Large intestine (tissue), 12 donors: ENCODE measurements around the gene SUGP1. TPM values are rescaled to one million over a fixed set of nuclear protein-coding genes. Genes with fewer than 3 reads are reported as not detected.

Source experiments
- DNase-seq, 2 donors: peaks; one replicate each; pipeline versions ENCODE4 v3.0.0 to v3.0.0-alpha.2; 2013
- H3K27ac ChIP-seq: one replicate; pipeline ENCODE4 v1.5.1; 2013; ENCODE audit warnings: low read length
- H3K27me3 ChIP-seq: 2 replicates; pipeline ENCODE4 v1.6.1; 2013; ENCODE audit warnings: low read length; ENCODE audit not compliant: control insufficient read depth, insufficient read depth
- H3K36me3 ChIP-seq: 2 replicates; pipeline ENCODE4 v1.6.1; 2013; ENCODE audit warnings: low read length; ENCODE audit not compliant: control insufficient read depth, insufficient read depth
- H3K4me1 ChIP-seq: one replicate; pipeline ENCODE4 v1.6.1; 2013; ENCODE audit warnings: low read length; ENCODE audit not compliant: control insufficient read depth, insufficient read depth
- H3K4me3 ChIP-seq: one replicate; pipeline ENCODE4 v1.5.1; 2013; ENCODE audit warnings: low read length
- H3K9me3 ChIP-seq: one replicate; pipeline ENCODE4 v1.6.1; 2013; ENCODE audit warnings: mild to moderate bottlenecking, low read depth, low read length, moderate library complexity; ENCODE audit not compliant: control insufficient read depth
- WGBS: methylation state at CpG from one replicate; pipeline ENCODE4 v1.1.5; 2013; ENCODE audit warnings: low lambda C conversion rate; ENCODE audit not compliant: insufficient coverage; 5-methylcytosine and 5-hydroxymethylcytosine counted together
- long read RNA-seq, 11 donors: transcript quantifications; one replicate each; lab custom pipeline, GENCODE V29; 2026
- polyA plus RNA-seq: library from polyadenylated mRNA; unstranded; fragments of 120-200 nt; gene quantifications from one replicate; pipeline ENCODE4 v1.2.1, GENCODE V29; 2013

SUGP1 gene, protein sequence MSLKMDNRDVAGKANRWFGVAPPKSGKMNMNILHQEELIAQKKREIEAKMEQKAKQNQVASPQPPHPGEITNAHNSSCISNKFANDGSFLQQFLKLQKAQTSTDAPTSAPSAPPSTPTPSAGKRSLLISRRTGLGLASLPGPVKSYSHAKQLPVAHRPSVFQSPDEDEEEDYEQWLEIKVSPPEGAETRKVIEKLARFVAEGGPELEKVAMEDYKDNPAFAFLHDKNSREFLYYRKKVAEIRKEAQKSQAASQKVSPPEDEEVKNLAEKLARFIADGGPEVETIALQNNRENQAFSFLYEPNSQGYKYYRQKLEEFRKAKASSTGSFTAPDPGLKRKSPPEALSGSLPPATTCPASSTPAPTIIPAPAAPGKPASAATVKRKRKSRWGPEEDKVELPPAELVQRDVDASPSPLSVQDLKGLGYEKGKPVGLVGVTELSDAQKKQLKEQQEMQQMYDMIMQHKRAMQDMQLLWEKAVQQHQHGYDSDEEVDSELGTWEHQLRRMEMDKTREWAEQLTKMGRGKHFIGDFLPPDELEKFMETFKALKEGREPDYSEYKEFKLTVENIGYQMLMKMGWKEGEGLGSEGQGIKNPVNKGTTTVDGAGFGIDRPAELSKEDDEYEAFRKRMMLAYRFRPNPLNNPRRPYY
- 38.3 TPM for polyA plus RNA-seq
- long read RNA-seq, donor 1, partial matches to known transcripts: 0 of 2 reads
- long read RNA-seq, donor 1, other reads (novel, unspliced or antisense): 0 of 2 reads
- long read RNA-seq, donor 2, transcript SUGP1-201 (14 exons, 2,423 nt): major isoform, 5 of 10 reads
- long read RNA-seq, donor 2, partial matches to known transcripts: 0 of 10 reads
- long read RNA-seq, donor 2, other reads (novel, unspliced or antisense): 0 of 10 reads
- long read RNA-seq, donor 3: 0 reads
- long read RNA-seq, donor 4, partial matches to known transcripts: 0 of 2 reads
- long read RNA-seq, donor 4, other reads (novel, unspliced or antisense): 0 of 2 reads
- long read RNA-seq, donor 5, partial matches to known transcripts: 0 of 2 reads
- long read RNA-seq, donor 5, other reads (novel, unspliced or antisense): 0 of 2 reads
- long read RNA-seq, donor 6, transcript SUGP1-208 (4 exons, 715 nt): major isoform, 8 of 94 reads
- long read RNA-seq, donor 6, partial matches to known transcripts: 77 of 94 reads
- long read RNA-seq, donor 6, other reads (novel, unspliced or antisense): 6 of 94 reads
- long read RNA-seq, donor 7, partial matches to known transcripts: 5 of 11 reads
- long read RNA-seq, donor 7, other reads (novel, unspliced or antisense): 0 of 11 reads
- long read RNA-seq, donor 8, partial matches to known transcripts: 7 of 13 reads
- long read RNA-seq, donor 8, other reads (novel, unspliced or antisense): 0 of 13 reads
- long read RNA-seq, donor 9, partial matches to known transcripts: 11 of 17 reads
- long read RNA-seq, donor 9, other reads (novel, unspliced or antisense): 0 of 17 reads
- long read RNA-seq, donor 10, transcript SUGP1-201 (14 exons, 2,423 nt): major isoform, 5 of 15 reads
- long read RNA-seq, donor 10, partial matches to known transcripts: 7 of 15 reads
- long read RNA-seq, donor 10, other reads (novel, unspliced or antisense): 0 of 15 reads
- long read RNA-seq, donor 11, partial matches to known transcripts: 0 of 5 reads
- long read RNA-seq, donor 11, other reads (novel, unspliced or antisense): 0 of 5 reads

DNA sequence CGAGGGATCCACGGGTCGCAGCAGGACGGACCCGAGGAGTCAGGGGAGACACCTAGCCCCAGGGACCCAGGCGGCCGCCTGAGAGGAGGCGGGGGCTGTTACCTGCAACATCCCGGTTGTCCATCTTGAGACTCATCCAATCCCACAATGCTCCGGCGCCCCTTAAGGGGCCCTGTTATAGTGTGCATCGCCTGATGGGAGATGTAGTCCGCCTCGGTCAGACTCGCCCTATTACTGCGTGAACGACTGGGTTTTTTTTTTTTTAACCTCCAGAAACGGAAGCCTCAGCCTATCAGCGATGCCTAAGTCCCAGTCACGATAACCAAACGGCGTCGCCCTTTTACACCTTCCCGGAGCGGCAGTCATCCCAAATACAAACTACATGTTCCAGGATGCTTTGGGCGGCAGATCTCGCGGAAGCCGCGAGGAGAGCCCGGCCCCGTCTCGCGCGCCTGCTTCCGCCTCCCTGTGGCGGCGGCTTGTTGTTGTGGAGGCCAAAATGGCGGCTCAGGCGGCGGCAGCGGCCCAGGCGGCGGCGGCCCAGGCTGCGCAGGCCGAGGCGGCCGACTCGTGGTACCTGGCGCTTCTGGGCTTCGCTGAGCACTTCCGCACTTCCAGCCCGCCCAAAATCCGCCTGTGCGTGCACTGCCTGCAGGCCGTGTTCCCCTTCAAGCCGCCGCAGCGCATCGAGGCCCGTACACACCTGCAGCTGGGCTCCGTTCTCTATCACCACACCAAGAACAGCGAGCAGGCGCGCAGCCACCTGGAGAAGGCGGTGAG, at the start of gene SUGP1, which contains the start of gene MAU2:
Gene SUGP1, minus strand, starts transcription at position 149 of the 780 bp plus-strand sequence. Its CDS starts 13 bp downstream, at position 136.
Gene MAU2, plus strand, starts transcription at position 469 of the 780 bp plus-strand sequence. Its CDS starts 31 bp downstream, at position 500.
- WGBS: no CpG with 5 or more reads among the region's 67 CpGs
- no peaks in the 10 kb centered on the region for H3K9me3 ChIP-seq
- peak; percentile 90 to 95 for DNase-seq
- peaks cover 20% of the 10 kb centered on the region for H3K36me3 ChIP-seq
- peak within 1 kb of the TSS; percentile 79 for H3K27ac ChIP-seq
- peak within 1 kb of the TSS; percentile 94 for H3K4me3 ChIP-seq
- no peaks in the 10 kb centered on the region for H3K27me3 ChIP-seq
- peaks cover 7% of the 10 kb centered on the region for H3K4me1 ChIP-seq

DNA sequence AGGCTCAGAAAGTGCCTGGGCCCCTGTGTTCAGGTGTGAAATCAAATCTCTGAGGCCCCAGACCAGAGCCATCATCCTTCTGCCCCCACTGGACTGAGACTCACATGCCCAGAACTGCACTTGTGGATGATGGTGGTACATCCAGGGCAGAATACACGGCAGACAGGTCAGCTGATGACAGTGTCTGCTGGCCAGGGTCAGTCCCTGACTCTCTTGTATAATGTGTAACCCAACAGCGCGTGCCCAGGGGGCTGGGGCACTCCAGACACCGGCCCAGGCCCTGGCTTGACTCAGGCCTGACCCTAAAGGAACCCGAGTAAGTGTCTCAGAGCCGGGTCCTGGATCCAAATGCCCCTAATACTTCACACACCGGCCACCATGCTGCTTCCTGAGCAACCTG, 47.8 kb upstream of the SUGP1 start:
- Histone ChIP-seq H3K27me3 (no peaks in the 10 kb centered on the region), H3K4me3 (no peak overlapping the region), H3K9me3 (no peaks in the 10 kb centered on the region), H3K36me3 (no peaks in the 10 kb centered on the region), H3K27ac (no peak overlapping the region), H3K4me1 (peaks cover 5% of the 10 kb centered on the region)
- no peak for DNase-seq
- WGBS: no CpG with 5 or more reads among the region's 7 CpGs

DNA sequence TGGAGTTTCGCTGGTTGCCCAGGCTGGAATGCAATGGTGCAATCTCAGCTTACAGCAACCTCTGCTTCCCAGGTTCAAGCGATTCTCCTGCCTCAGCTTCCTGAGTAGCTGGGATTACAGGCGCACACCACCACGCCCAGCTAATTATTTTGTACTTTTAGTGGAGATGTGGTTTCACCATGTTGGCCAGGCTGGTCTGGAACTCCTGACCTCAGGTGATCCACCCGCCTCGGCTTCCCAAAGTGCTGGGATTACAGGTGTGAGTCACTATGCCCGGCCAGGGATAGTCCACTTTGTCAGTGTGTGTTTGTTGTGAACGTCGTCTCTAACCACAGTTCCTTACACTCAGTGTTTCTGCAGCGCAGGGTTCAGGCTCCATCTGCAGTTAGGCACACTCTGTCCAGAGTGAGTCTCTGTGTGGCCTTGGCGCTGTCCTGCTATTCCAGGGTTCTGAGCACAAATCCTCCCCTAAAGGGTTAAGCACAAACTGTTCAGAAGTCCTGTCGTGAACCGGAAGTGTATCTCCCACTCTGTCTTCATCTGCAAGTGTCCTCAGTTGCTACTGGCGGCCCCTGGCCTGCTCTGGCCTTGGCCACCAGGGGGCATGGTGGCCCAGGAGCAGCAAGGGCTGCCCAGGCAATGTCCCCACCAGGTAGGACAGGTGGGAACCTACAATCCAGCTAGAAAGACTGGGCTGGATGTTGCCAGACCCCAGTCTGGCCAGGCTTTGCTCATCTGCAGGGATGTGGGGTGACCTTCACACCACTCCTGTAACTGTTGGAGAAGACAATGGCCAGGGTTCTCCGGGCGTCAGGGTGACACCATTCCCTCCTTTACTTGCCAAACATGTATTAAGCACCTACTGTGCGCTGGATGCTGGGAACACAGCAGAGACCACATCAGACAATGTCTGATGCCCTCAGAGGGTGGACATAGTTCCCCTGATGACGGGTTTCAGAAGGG, 46.4 kb upstream of the SUGP1 start:
- Histone ChIP-seq H3K36me3 (no peaks in the 10 kb centered on the region), H3K4me1 (no peaks in the 10 kb centered on the region), H3K4me3 (no peak overlapping the region), H3K9me3 (no peaks in the 10 kb centered on the region), H3K27ac (no peak overlapping the region), H3K27me3 (no peaks in the 10 kb centered on the region)
- WGBS: no CpG with 5 or more reads among the region's 18 CpGs
- peak; percentile 76 for DNase-seq

DNA sequence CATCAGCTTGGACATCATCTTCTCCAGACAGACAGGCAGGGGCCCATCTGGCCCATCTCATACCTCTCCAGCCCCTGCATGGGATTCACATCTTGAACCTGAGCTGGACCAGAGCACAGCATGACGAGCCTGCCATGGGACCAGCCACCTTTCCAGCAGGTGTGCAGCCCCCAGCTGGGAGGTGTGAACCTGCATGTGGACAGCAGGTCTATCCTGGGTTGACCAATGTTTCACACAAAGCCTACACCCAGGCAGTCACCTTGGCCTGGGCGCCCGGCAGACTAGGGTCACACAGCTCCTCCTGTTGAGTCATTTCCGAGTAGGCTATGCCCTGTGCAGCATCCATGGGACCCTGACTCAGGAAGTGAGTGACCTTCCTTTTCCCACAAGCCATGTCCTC, 41.8 kb upstream of the SUGP1 start:
- no peak overlapping the region for H3K27ac ChIP-seq
- no peak overlapping the region for H3K4me3 ChIP-seq
- H3K36me3 ChIP-seq: peaks cover 8% of the 10 kb centered on the region
- no peaks in the 10 kb centered on the region for H3K4me1 ChIP-seq
- no peaks in the 10 kb centered on the region for H3K9me3 ChIP-seq
- DNase-seq: no peak
- no peaks in the 10 kb centered on the region for H3K27me3 ChIP-seq
- WGBS: no CpG with 5 or more reads among the region's 4 CpGs

DNA sequence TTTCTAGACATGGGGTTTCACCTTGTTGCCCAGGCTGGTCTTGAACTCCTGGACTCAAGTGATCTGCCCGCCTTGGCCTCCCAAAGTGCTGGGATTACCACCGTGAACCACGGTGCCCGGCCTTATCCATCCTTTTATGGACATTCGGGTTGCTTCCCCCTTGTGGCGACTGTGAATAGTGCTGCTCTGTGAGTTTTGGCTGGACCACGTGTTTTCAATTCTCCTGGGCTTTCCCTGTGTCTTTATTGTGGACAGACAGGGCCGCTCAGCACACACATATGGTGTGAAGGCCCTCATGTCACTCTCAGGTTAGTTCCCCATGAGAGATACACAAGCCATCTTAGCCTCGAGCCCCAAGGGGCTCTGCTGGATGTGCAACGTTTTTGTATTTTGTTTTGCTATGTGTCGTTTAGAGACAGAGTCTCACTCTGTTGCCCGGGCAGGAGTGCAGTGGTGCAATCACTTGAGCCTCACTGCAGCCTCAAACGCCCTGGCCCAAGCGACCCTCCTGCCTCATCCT, 40.8 kb upstream of the SUGP1 start:
- no peaks in the 10 kb centered on the region for H3K4me1 ChIP-seq
- H3K9me3 ChIP-seq: no peaks in the 10 kb centered on the region
- WGBS: no CpG with 5 or more reads among the region's 14 CpGs
- H3K27me3 ChIP-seq: no peaks in the 10 kb centered on the region
- no peak overlapping the region for H3K4me3 ChIP-seq
- DNase-seq: peak; percentile 61 to 69
- H3K36me3 ChIP-seq: peaks cover 17% of the 10 kb centered on the region
- H3K27ac ChIP-seq: no peak overlapping the region

DNA sequence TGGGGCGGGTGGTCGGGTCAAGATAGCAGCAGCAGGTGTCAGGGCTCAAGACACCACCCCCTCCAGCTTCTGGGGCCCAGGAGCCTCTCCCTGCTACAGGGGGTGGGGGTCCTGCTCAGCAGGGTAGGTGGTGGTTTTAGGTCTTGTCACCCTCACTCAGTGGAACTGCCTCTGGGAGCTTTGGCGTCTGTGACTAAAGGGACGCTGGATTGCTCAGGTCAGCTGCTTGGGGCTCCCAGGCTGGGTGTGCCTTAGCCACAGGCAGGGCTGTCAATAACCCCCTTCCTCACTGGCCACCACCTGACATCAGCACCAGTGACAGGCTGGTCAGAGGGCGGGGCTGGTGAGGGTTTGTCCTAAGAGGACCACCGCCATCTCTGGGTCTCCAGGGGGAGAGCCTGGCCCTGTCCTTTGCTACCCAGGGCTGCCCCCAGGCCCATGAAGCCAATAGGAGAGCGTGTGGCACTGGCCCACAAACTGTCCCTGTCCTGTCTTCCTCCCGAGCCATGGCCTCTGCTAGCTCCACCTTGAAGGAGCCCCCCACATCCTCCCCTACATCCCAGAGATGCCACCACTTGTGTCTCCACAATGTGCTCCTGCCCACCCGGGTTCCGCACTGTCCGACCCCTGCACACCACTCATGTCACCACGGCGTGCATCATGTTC, 36.7 kb upstream of the SUGP1 start:
- no CpG with 5 or more reads among the region's 13 CpGs for WGBS
- no peak for DNase-seq
- H3K4me1 ChIP-seq: no peaks in the 10 kb centered on the region

DNA sequence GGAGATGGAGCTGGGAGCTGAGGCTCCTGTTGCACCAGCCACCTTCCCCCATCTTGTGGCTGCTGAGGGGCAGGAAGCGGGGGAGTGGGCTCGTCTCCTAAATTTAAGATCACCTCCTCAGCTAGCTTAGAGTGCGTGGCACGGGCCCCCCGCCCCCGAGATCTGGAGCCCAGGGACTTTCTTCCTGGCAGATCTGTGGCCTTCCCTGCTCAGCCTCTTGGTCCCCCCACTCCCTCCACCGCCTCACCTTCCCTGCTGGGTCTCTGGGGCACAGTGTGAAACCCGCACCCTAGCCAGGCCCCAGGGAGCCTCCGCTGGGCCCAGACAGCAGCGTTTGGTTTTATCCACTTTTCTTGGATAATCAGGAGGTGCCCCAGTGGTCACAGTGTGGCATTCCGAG, 36.2 kb upstream of the SUGP1 start:
- Histone ChIP-seq H3K4me3 (no peak overlapping the region), H3K36me3 (peaks cover 60% of the 10 kb centered on the region), H3K9me3 (no peaks in the 10 kb centered on the region), H3K4me1 (no peaks in the 10 kb centered on the region), H3K27me3 (no peaks in the 10 kb centered on the region), H3K27ac (no peak overlapping the region)
- DNase-seq: no peak
- no CpG with 5 or more reads among the region's 11 CpGs for WGBS

More for the DNA sequence above, 36.7 kb upstream of the SUGP1 start:
- H3K9me3 ChIP-seq: no peaks in the 10 kb centered on the region
- H3K36me3 ChIP-seq: peaks cover 58% of the 10 kb centered on the region
- H3K4me3 ChIP-seq: no peak overlapping the region
- no peak overlapping the region for H3K27ac ChIP-seq
- no peaks in the 10 kb centered on the region for H3K27me3 ChIP-seq

DNA sequence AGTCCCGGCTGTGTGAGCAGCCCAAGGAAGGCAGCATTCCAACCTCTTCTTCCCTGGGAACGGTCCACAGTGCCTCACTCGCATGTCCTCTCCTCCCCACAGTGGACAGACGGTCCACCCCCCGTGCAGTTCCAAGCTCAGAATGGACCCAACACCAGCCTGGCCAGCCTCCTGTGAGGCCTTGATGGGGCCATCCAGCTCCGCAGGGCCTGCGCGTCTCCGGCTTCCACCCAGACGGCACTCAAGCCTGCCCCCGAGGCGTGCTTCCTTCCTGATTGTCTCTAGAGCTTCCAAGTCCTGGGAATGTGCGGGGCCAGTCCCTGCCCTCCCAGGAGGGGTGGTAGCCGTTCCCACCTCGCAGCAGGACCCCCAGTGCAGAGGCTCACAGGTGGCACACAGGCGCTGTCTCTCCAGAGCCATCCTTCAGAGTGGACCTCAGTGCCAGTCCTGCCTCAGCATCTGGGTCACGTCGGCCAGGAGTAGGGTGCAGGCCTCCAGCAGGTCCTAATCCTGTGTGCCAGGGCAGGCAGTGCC, 35.4 kb upstream of the SUGP1 start:
- no peaks in the 10 kb centered on the region for H3K4me1 ChIP-seq
- no peak overlapping the region for H3K27ac ChIP-seq
- WGBS: 100% methylated on average over 1 of the region's 18 CpGs
- H3K36me3 ChIP-seq: peaks cover 60% of the 10 kb centered on the region
- H3K4me3 ChIP-seq: no peak overlapping the region
- no peaks in the 10 kb centered on the region for H3K9me3 ChIP-seq
- DNase-seq: no peak
- no peaks in the 10 kb centered on the region for H3K27me3 ChIP-seq
